ENCODE data around the gene CD46. TPM values are rescaled to one million over a fixed set of nuclear protein-coding genes. Genes with fewer than 3 reads are reported as not detected.
A peak's percentile ranks its signal among the peaks of the same experiment; 100 is the strongest.

CD46 gene
- polyA plus RNA-seq, 3 donors from 2014 or later = 78.9 to 92.3 (median 86.7) TPM

DNA sequence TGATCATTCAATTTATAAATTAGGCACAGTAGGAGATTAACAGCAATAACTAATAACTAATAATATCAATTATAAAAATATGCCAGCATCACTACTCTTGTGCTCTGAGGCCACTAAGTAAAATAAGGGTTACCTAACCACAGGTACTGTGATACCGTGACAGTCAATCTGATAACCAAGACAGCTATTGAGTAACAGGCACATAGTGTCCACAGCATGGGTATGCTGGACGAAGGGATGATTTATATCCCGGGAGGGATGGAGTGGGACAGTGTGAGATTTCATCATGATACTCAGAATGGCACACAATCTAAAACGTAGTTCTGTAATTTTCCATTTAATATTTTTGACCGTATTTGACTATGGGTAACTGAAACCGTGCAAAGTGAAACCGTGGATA is 39.4 kb downstream of the CD46 start:
- Mint-ChIP-seq H3K4me3 (no peak overlapping the region), H3K27me3 (ENCODE audit: low read depth in 3 of 3) (peaks cover 0 to 2% (median 0%) of the 10 kb centered on the region in 3 donors), H3K4me1 (no peaks in the 10 kb centered on the region), H3K27ac (peak overlapping the region in 1 of 6 donors; percentile 34), H3K36me3 (peaks cover 0 to 34% (median 9%) of the 10 kb centered on the region in 3 donors), H3K9me3 (no peaks in the 10 kb centered on the region)
- no peak for DNase-seq

DNA sequence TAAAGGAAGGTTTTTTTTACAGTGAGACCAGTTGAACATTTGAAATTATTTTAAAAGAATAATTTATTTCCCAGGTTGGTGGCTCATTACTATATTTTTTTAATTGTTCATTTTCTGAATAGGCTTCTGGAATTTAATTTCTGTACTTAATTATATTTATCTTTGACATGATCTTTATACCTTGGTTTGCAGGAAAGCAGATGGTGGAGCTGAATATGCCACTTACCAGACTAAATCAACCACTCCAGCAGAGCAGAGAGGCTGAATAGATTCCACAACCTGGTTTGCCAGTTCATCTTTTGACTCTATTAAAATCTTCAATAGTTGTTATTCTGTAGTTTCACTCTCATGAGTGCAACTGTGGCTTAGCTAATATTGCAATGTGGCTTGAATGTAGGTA is 41.5 kb downstream of the CD46 start:
- H3K27me3 Mint-ChIP-seq (ENCODE audit: low read depth in 3 of 3) = peaks cover 0 to 5% (median 2%) of the 10 kb centered on the region in 3 donors
- H3K9me3 Mint-ChIP-seq = no peaks in the 10 kb centered on the region
- H3K27ac Mint-ChIP-seq = peak overlapping the region in 2 of 6 donors; percentile 46 to 60
- peaks cover 14% of the 10 kb centered on the region in 2 donors for H3K4me1 Mint-ChIP-seq
- DNase-seq = no peak
- peaks cover 0 to 28% (median 9%) of the 10 kb centered on the region in 3 donors for H3K36me3 Mint-ChIP-seq
- H3K4me3 Mint-ChIP-seq = no peak overlapping the region

DNA sequence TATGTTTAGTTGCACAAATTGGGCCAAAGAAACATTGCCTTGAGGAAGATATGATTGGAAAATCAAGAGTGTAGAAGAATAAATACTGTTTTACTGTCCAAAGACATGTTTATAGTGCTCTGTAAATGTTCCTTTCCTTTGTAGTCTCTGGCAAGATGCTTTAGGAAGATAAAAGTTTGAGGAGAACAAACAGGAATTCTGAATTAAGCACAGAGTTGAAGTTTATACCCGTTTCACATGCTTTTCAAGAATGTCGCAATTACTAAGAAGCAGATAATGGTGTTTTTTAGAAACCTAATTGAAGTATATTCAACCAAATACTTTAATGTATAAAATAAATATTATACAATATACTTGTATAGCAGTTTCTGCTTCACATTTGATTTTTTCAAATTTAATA is 43.0 kb downstream of the CD46 start:
- Mint-ChIP-seq H3K27ac (peak overlapping the region in 1 of 6 donors; percentile 3), H3K36me3 (peaks cover 0 to 21% (median 9%) of the 10 kb centered on the region in 3 donors)

DNA sequence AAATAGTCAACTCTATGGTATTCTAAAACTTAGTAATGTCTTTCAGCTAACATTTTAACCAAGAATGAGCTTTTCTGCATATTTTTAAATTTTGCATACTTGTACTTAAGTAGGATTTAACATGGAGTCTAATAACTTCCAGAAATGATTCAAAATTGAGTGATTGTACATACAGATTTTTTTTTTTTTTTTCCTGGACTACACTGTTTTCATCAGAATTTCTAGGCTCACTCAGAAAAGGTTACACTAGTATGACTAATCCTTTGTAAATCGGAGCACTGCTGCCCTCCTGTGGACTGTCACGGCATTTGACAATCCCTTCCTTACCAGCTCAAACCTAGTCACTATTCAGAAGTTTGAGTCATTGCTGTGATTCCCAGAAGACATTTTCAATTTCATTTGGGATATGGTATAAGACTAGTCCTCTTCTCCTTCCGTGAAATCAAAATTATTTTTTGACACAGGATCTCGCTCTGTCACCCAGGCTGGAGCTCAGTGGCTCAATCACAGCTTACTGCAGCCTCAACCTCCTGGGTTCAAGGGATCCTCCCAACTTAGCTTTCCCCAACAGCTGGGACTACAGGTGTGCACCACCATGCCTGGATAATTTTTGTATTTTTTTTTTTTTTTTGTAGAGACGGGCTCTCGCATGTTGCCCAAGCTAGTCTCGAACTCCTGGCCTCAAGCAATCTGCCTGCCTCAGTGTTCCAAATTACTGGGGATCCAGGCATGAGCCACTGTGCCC is 45.5 kb downstream of the CD46 start:
- Mint-ChIP-seq H3K4me1 (peaks cover 38 to 40% of the 10 kb centered on the region in 2 donors), H3K4me3 (peak overlapping the region in 1 of 5 donors; percentile 36), H3K27ac (peak overlapping the region in 1 of 6 donors; percentile 17), H3K27me3 (ENCODE audit: low read depth in 3 of 3) (peaks cover 3 to 11% (median 4%) of the 10 kb centered on the region in 3 donors), H3K9me3 (no peaks in the 10 kb centered on the region), H3K36me3 (peaks cover 0 to 30% (median 20%) of the 10 kb centered on the region in 3 donors)
- peak; percentile 52 to 57 (median 56) for DNase-seq

More for the DNA sequence above, 43.0 kb downstream of the CD46 start:
- DNase-seq = no peak
- Mint-ChIP-seq H3K27me3 (ENCODE audit: low read depth in 3 of 3) (peaks cover 3 to 9% (median 4%) of the 10 kb centered on the region in 3 donors), H3K4me3 (no peak overlapping the region), H3K9me3 (no peaks in the 10 kb centered on the region), H3K4me1 (peaks cover 29% of the 10 kb centered on the region in 2 donors)

DNA sequence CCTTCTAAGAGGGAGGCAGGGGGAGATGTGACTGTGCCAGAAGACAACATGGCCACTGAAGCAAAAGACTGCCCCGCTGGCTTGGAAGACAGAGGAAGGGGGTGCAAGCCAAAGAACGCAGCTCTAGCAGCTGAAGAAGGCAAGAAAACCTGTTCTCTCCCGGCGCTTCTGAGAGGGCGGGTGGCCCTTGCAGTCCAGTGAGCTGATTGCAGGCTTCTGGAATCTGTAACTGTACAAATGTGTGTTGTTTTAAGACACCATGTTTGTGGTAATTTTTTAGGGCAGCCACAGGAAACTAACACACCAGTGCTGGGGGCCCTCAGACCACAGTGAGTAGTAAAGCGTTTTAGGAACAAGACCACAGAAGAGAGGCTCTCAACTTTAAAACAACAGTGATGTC is 47.0 kb downstream of the CD46 start:
- DNase-seq = peak; percentile 61 to 70 (median 64)
- peak overlapping the region in 5 of 6 donors; percentile 48 to 81 (median 62) for H3K27ac Mint-ChIP-seq
- H3K4me3 Mint-ChIP-seq = peak overlapping the region; percentile 56 to 83 (median 71)
- H3K36me3 Mint-ChIP-seq = peaks cover 7 to 34% (median 16%) of the 10 kb centered on the region in 3 donors
- no peaks in the 10 kb centered on the region for H3K9me3 Mint-ChIP-seq
- H3K4me1 Mint-ChIP-seq = peaks cover 38 to 40% of the 10 kb centered on the region in 2 donors
- peaks cover 2 to 11% (median 3%) of the 10 kb centered on the region in 3 donors for H3K27me3 Mint-ChIP-seq (ENCODE audit: low read depth in 3 of 3)

DNA sequence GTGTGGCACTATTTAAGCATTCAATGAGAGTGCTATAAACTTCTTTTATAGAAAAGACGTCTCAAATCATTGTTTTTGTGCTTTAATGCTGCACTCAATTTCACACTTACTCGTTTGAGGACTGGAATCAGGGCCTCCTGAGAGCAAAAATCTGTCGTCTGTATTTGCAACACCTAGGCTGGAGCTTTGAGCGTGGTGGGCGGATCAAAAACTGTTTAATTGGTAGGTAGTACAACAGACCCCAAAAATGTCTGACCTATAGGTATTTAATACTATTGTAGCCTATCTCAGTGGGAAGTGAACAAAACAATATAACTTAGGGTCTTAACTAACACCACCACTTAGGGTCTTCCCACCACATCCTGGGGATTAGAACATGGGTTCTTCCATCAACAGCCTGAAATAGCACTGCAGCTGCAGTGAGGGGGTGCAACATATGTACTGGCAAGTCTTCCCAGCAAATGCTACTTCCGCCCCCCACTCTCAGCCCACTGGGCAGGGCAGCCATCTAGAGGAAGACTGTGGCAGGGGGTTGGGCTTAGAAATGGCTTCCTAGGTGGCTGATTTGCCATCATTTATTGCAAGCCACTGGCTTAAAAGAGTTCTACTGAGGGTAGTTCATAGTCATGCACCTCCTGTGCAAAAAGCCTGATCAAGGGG is 48.3 kb downstream of the CD46 start:
- peaks cover 12 to 37% (median 16%) of the 10 kb centered on the region in 3 donors for H3K36me3 Mint-ChIP-seq
- H3K27ac Mint-ChIP-seq = peak overlapping the region in 1 of 6 donors; percentile 9
- H3K4me1 Mint-ChIP-seq = peaks cover 38 to 40% of the 10 kb centered on the region in 2 donors

DNA sequence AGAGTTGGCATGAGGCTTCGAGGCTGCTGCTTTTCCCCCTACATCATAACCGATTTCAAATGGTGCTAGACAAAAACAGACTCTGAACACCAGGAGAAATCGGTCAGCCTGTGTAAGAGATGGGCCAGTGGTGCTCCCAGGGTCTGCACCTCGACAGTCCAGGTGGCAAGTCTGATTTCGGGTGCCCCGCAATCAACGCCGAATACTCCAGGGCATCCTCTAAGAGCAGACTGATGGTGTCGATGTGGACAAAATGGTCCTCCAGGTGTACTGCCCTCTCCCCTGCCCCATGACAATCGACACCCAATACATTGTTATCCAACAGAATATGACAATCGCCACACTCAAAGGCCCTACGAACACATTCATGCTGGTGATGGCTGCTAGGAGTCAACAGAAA is 50.0 kb downstream of the CD46 start:
- DNase-seq = no peak
- Mint-ChIP-seq H3K27ac (peak overlapping the region in 2 of 6 donors; percentile 3 to 73), H3K4me3 (no peak overlapping the region), H3K36me3 (peaks cover 11 to 49% (median 19%) of the 10 kb centered on the region in 3 donors), H3K9me3 (no peaks in the 10 kb centered on the region), H3K4me1 (peaks cover 46 to 47% of the 10 kb centered on the region in 2 donors), H3K27me3 (ENCODE audit: low read depth in 3 of 3) (peaks cover 2 to 12% (median 3%) of the 10 kb centered on the region in 3 donors)

More for the DNA sequence above, 48.3 kb downstream of the CD46 start:
- Mint-ChIP-seq H3K4me3 (peak overlapping the region in 2 of 5 donors; percentile 12 to 71), H3K9me3 (no peaks in the 10 kb centered on the region), H3K27me3 (ENCODE audit: low read depth in 3 of 3) (peaks cover 2 to 11% (median 3%) of the 10 kb centered on the region in 3 donors)
- no peak for DNase-seq

DNA sequence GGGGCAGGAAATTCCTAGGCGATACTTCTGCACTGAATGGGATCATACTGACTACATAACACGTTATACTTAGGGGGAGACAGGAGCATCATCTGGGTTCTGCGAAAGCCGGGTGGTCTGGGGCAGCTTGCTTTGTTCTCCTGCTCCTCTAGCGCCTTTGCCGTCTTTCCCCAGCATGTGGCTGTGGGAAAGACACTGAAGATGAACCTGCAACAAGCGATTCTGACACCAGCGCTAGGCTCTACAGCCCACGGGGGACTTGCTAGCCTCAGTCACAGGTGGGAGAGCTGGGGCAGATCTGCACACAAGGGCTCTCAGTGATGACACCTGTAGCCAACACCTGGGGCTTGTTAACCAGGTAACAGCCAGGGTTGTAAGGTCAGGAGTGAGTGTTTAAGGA is 51.8 kb downstream of the CD46 start:
- H3K27me3 Mint-ChIP-seq (ENCODE audit: low read depth in 3 of 3) = peaks cover 2 to 6% (median 3%) of the 10 kb centered on the region in 3 donors
- no peak overlapping the region for H3K4me3 Mint-ChIP-seq
- H3K36me3 Mint-ChIP-seq = peaks cover 11 to 62% (median 24%) of the 10 kb centered on the region in 3 donors
- DNase-seq = no peak
- no peaks in the 10 kb centered on the region for H3K9me3 Mint-ChIP-seq
- no peak overlapping the region for H3K27ac Mint-ChIP-seq
- peaks cover 42% of the 10 kb centered on the region in 2 donors for H3K4me1 Mint-ChIP-seq

DNA sequence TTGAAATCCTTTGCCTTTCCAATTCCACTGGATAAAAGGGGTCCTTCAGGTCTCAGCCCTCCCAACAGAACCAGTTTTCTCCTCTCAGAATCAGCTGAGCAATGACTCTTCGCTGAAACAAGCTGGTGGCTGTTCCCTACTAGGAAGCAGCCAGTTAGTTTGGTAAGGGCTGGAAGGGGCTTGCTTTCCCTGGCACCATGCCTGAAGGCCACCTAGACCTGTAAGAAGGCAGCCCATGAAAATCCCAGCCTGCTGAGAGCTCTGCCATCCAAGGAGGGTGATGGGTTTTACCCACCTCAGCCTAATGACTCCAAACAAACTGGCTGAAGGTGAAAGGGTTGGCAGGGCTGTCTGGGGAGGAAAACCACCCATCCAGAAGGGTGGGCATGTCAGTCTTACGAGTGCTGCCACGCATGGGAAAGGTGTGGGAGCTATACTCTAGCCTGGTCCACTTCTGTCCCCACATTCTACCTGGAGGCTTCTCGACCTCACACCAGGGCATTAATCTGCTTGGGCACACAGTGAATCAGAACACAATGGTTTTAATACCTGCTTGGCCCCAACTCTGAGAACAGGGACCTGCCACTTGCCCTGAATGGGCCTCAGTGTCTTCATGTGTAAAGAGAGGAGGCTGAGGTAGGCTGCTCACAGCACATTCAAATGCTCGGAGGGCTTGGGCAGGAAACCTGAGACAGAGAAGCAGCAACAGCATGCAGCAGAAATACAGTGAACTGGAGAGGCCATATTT is 53.0 kb downstream of the CD46 start:
- DNase-seq = no peak
- peaks cover 31 to 36% of the 10 kb centered on the region in 2 donors for H3K4me1 Mint-ChIP-seq
- H3K36me3 Mint-ChIP-seq = peaks cover 11 to 73% (median 28%) of the 10 kb centered on the region in 3 donors
- peaks cover 0 to 6% (median 0%) of the 10 kb centered on the region in 3 donors for H3K27me3 Mint-ChIP-seq (ENCODE audit: low read depth in 3 of 3)
- no peak overlapping the region for H3K27ac Mint-ChIP-seq
- H3K4me3 Mint-ChIP-seq = no peak overlapping the region
- H3K9me3 Mint-ChIP-seq = no peaks in the 10 kb centered on the region

DNA sequence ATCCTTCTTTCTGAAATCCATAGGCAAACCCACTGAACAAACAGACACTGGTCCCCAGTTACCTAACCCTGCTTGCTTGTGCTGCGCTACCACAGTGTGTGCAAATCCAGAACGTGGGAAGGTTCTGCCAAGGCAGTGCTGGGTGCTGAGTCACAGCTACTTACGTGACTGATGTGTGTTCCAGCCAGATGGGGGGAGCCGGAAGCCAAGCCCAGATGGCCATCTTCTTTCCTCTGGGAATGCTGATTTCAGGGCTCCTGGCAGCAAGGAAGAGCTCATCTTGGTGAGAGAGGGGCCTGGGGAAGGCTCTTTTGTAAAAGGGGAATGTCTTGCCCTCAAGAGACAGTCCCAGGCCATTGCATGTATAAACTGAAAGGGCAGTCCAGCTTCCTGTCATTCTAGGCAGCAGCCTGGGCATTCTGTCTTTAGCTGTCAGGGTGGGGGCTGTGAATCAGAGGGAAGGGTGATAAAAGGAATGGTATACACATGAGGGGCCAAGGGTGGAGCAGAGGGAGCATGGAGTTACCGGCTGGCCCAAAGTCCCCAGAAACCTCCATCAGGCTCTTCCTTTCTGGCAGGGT is 54.1 kb downstream of the CD46 start:
- DNase-seq = no peak
- no peak overlapping the region for H3K4me3 Mint-ChIP-seq
- H3K9me3 Mint-ChIP-seq = no peaks in the 10 kb centered on the region
- peaks cover 14 to 78% (median 28%) of the 10 kb centered on the region in 3 donors for H3K36me3 Mint-ChIP-seq
- H3K27me3 Mint-ChIP-seq (ENCODE audit: low read depth in 3 of 3) = peaks cover 0 to 6% (median 0%) of the 10 kb centered on the region in 3 donors
- peaks cover 26 to 35% of the 10 kb centered on the region in 2 donors for H3K4me1 Mint-ChIP-seq
- H3K27ac Mint-ChIP-seq = no peak overlapping the region

DNA sequence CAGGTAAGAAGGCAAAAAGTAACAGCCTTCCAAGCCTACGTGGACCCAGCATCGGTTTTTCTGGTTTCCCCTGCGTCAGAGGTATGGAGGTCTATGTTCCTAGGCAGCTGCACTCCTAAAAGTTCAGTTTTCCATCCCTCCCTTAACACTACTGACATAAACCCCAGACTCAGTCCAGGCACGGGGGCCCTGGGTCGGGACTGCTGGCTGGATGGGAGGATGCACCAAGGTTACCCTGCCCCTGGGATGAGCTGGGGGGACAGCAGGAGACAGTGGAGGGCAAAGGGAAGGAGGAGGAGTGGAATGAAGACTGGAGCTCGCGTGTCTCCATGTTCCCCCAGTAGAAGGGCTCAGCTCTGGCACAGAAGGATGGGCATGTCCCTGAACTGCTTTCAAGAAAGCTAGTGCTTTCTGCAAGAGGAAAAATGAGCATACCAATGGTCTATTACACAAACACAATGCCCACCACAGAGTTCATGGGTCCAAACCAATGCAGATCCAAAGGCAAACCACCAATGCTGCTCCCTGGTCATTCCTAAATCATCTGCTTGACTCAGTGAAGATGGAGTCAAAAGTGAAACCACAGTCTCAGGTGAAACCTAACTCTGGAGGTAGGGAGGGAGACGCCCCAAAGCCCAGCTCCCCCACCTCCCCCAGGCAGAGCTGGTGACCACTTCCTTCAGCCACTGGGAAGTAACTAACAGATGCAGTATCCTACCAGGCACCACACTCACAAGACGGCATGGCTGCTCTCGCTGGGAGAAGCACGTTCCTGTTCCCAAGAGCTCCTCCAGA is 54.9 kb downstream of the CD46 start:
- Mint-ChIP-seq H3K4me3 (no peak overlapping the region), H3K36me3 (peaks cover 9 to 75% (median 30%) of the 10 kb centered on the region in 3 donors), H3K4me1 (peaks cover 21 to 32% of the 10 kb centered on the region in 2 donors), H3K9me3 (no peaks in the 10 kb centered on the region), H3K27ac (peak overlapping the region in 4 of 6 donors; percentile 5 to 48 (median 18)), H3K27me3 (ENCODE audit: low read depth in 3 of 3) (peaks cover 0 to 6% (median 0%) of the 10 kb centered on the region in 3 donors)
- DNase-seq = no peak

DNA sequence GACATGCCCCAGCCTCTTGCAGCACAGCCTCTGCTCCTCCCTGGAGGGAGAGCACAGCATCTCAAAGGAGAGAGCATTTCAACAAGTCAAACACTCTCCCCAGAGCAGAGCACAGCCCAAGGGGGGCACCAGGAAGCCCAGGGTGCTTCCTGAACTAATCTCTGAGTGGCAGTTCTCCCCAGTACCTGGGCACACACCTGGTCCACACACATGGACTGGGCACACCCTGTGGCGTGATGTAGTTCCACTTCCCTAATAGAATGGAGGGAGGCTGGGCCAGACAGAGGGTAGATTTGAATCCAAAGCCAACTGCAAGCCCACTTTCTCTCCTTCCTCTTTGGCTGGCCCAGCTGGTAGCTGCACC is 55.5 kb downstream of the CD46 start:
- H3K27me3 Mint-ChIP-seq (ENCODE audit: low read depth in 3 of 3) = peaks cover 0 to 7% (median 0%) of the 10 kb centered on the region in 3 donors
- H3K27ac Mint-ChIP-seq = peak overlapping the region in 3 of 6 donors; percentile 12 to 48 (median 23)
- no peak for DNase-seq
- peaks cover 21 to 30% of the 10 kb centered on the region in 2 donors for H3K4me1 Mint-ChIP-seq
- no peaks in the 10 kb centered on the region for H3K9me3 Mint-ChIP-seq
- peaks cover 5 to 73% (median 32%) of the 10 kb centered on the region in 3 donors for H3K36me3 Mint-ChIP-seq
- H3K4me3 Mint-ChIP-seq = no peak overlapping the region

All from immature natural killer cell (primary cell).